ENCODE measurements around the gene HSPA4L. TPM values are rescaled to one million over a fixed set of nuclear protein-coding genes. Genes with fewer than 3 reads are reported as not detected.
A peak's percentile ranks its signal among the peaks of the same experiment; 100 is the strongest.

HSPA4L gene
- total and polyA plus RNA-seq, 2 of the 4 experiments (the other 2 are of a cell fraction): 0.84 to 2.3 TPM

GRCh38 chr4:127889903-127890302 is 107.8 kb downstream of the HSPA4L start:
- Histone ChIP-seq H2AFZ (replicated peaks; ENCODE audit: low read length, poor library complexity) (no peak overlapping the region), H4K5ac (ENCODE audit: low read depth, low read length) (no peak overlapping the region), H2AK5ac (ENCODE audit: low read depth, low read length) (no peak overlapping the region), H4K91ac (ENCODE audit: insufficient read depth, low read depth, low read length) (no peak overlapping the region), H3K9me1 (ENCODE audit: insufficient read depth, low read length) (no peaks in the 10 kb centered on the region; the same call in 1 of the 2 replicates), H2BK5ac (ENCODE audit: low read depth, low read length, poor library complexity, severe bottlenecking) (no peak overlapping the region), H3K14ac (replicated peaks; ENCODE audit: low read depth, low read length) (no peak overlapping the region), H3K4ac (ENCODE audit: low read depth, low read length) (no peak overlapping the region), H3K27ac (ENCODE audit: insufficient read depth, low read length) (no peak overlapping the region), H3K27me3 (ENCODE audit: control insufficient read depth, insufficient read depth, low read length) (no peaks in the 10 kb centered on the region), H3K36me3 (ENCODE audit: control insufficient read depth, insufficient read depth, low read length) (peaks cover 3% of the 10 kb centered on the region; the same call in 1 of the 2 replicates), H3K4me1 (ENCODE audit: control insufficient read depth, insufficient read depth, low read length) (peaks cover 4% of the 10 kb centered on the region), H2AK9ac (replicated peaks; ENCODE audit: low read depth, low read length, poor library complexity) (no peak overlapping the region), H3K9me3 (ENCODE audit: control insufficient read depth, insufficient read depth, low read length) (no peaks in the 10 kb centered on the region), H4K20me1 (ENCODE audit: insufficient read depth, low read length) (no peaks in the 10 kb centered on the region), H3K4me2 (ENCODE audit: low read depth, low read length) (peak overlapping the region; percentile 10; the same call in 1 of the 2 replicates), H3K18ac (ENCODE audit: low read depth, low read length) (no peak overlapping the region), H3K79me1 (ENCODE audit: low read depth in 1 of 2, low read length in 2 of 2) (peaks cover 13 to 23% of the 10 kb centered on the region in 2 experiments; a peak in 3 of 4 replicates), H3K4me3 (ENCODE audit: insufficient read depth, low read depth, low read length) (no peak overlapping the region), H2BK20ac (ENCODE audit: low read depth, low read length) (no peak overlapping the region), H3K9ac (ENCODE audit: low read depth, low read length) (no peak overlapping the region), H3K23ac (ENCODE audit: low read depth, low read length) (no peak overlapping the region), H2BK120ac (ENCODE audit: low read depth, low read length) (no peak overlapping the region), H3K56ac (ENCODE audit: extremely low read depth, insufficient read depth, low read length) (no peak overlapping the region), H4K8ac (ENCODE audit: low read depth in 2 of 2, low read length in 2 of 2) (no peak overlapping the region), H2BK15ac (ENCODE audit: low read depth, low read length) (no peak overlapping the region)
- no CpG with 5 or more reads among the region's 3 CpGs for whole genome bisulfite sequencing, 2 experiments (ENCODE audit: extremely low coverage in 2 of 2, insufficient read length in 1 of 2)
- dilution Hi-C loops (cut with HindIII; ENCODE audit: low sequenced_read_pairs, unreplicated experiment) (no loop called here), intact Hi-C loops (cut with micrococcal nuclease) (no loop called here), in situ Hi-C loops (cut with MboI; ENCODE audit: low sequenced_read_pairs) (no loop called here)
- no peak; the same call in 1 of the 2 replicates for ATAC-seq (ENCODE audit: low read depth)
- TF ChIP-seq RCOR1 (IDR thresholded peaks at IDR 0.05; ENCODE audit: insufficient replicate concordance, low read length) (no peak), CTCF (conservative IDR thresholded peaks at IDR 0.05; ENCODE audit: low read depth, low read length) (no peak), ELK1 (IDR thresholded peaks at IDR 0.05; ENCODE audit: borderline replicate concordance, low read depth, low read length) (no peak), MAFK (IDR thresholded peaks at IDR 0.05; ENCODE audit: low read depth, low read length) (no peak), USF2 (IDR thresholded peaks at IDR 0.05; ENCODE audit: low read depth, low read length) (no peak), CHD1 (IDR thresholded peaks at IDR 0.05; ENCODE audit: low read depth, low read length) (no peak), MAZ (IDR thresholded peaks at IDR 0.05; ENCODE audit: borderline replicate concordance, low read depth, low read length) (no peak), FOS (IDR thresholded peaks at IDR 0.05; ENCODE audit: low read depth, low read length) (no peak), BHLHE40 (IDR thresholded peaks at IDR 0.05; ENCODE audit: low read depth, low read length) (no peak), POLR2A (IDR thresholded peaks at IDR 0.05; ENCODE audit: low read depth, low read length) (no peak), MXI1 (IDR thresholded peaks at IDR 0.05; ENCODE audit: borderline replicate concordance, low read depth, low read length) (no peak), CEBPB (IDR thresholded peaks at IDR 0.05; ENCODE audit: low read depth, low read length) (no peak), NFE2L2 (IDR thresholded peaks at IDR 0.05; ENCODE audit: low read depth, low read length) (no peak), RFX5 (IDR thresholded peaks at IDR 0.05; ENCODE audit: low read depth, low read length) (no peak), RAD21 (IDR thresholded peaks at IDR 0.05; ENCODE audit: low read length) (no peak)
- CTCF ChIA-PET: interaction anchor here (0.5 to 0.7 kb wide), 2 partner anchors 89 to 227 kb away, joined by 3 read pairs; no protein-coding TSS in a partner anchor
- DNase-seq: peak; percentile 28
- BruUV-seq (replicated peaks): no TSS peak
- POLR2A ChIA-PET (ENCODE audit: unreplicated experiment): no interaction called here
